Measurements from ENCODE around the gene P2RX1.

Gene P2RX1

GRCh38 chr17:3903051-3903825 lies 13.0 kb downstream of the P2RX1 start:
- no peak for FAIRE-seq

- no peak for FAIRE-seq
Measured at GRCh38 chr17:3900646-3901045, 15.6 kb downstream of the P2RX1 start.

GRCh38 chr17:3897731-3898130 lies 18.5 kb downstream of the P2RX1 start:
- no peak for FAIRE-seq

GRCh38 chr17:3896968-3897235 lies 19.4 kb downstream of the P2RX1 start:
- FAIRE-seq = no peak

GRCh38 chr17:3896108-3896967 lies 19.9 kb downstream of the P2RX1 start:
- no peak for FAIRE-seq

- no peak for FAIRE-seq
Measured at GRCh38 chr17:3895354-3895753, 20.9 kb downstream of the P2RX1 start.

GRCh38 chr17:3894911-3895343 lies 21.3 kb downstream of the P2RX1 start:
- no peak for FAIRE-seq

- FAIRE-seq = no peak
Measured at GRCh38 chr17:3894188-3894587, 22.1 kb downstream of the P2RX1 start.

GRCh38 chr17:3893720-3894116 lies 22.5 kb downstream of the P2RX1 start:
- FAIRE-seq = no peak

GRCh38 chr17:3893003-3893719 lies 23.1 kb downstream of the P2RX1 start, which contains the start of gene CAMKK1:
Gene CAMKK1, minus strand, starts transcription at chr17:3893053. Its CDS starts 7,366 bp downstream, at chr17:3885687.
- no peak for FAIRE-seq

- FAIRE-seq = no peak
Measured at GRCh38 chr17:3892095-3892998, 23.9 kb downstream of the P2RX1 start.

- FAIRE-seq = no peak
Measured at GRCh38 chr17:3891626-3892094, 24.6 kb downstream of the P2RX1 start.

GRCh38 chr17:3890878-3891219 lies 25.4 kb downstream of the P2RX1 start:
- FAIRE-seq = no peak

- FAIRE-seq = no peak
Measured at GRCh38 chr17:3890082-3890877, 26.0 kb downstream of the P2RX1 start.

- FAIRE-seq = no peak
Measured at GRCh38 chr17:3889325-3890012, 26.8 kb downstream of the P2RX1 start.

GRCh38 chr17:3888343-3889171 lies 27.7 kb downstream of the P2RX1 start:
- FAIRE-seq = no peak

GRCh38 chr17:3887804-3888203 lies 28.5 kb downstream of the P2RX1 start:
- FAIRE-seq = no peak

- no peak for FAIRE-seq
Measured at GRCh38 chr17:3887394-3887793, 28.9 kb downstream of the P2RX1 start.

- no peak for FAIRE-seq
Measured at GRCh38 chr17:3886776-3887175, 29.5 kb downstream of the P2RX1 start.

- FAIRE-seq = no peak
Measured at GRCh38 chr17:3885970-3886369, 30.3 kb downstream of the P2RX1 start.

Measured in endometrium (tissue), 2 donors.